Osteoblast (primary cell): ENCODE measurements around the gene NENF. TPM values are rescaled to one million over a fixed set of nuclear protein-coding genes. Genes with fewer than 3 reads are reported as not detected.

ENCODE experiments used
- DNase-seq: peaks from one replicate; pipeline ENCODE4 v3.0.0; 2011; ENCODE audit warnings: low spot score, mixed read lengths; ENCODE audit not compliant: insufficient read length; ENCODE audit errors: missing footprints
- H2AFZ ChIP-seq: 2 replicates; pipeline ENCODE4 v1.6.0; 2011; ENCODE audit warnings: mild to moderate bottlenecking, low read length
- H3K27ac ChIP-seq: 2 replicates; pipeline ENCODE4 v1.5.1; 2011; ENCODE audit warnings: mild to moderate bottlenecking, low read depth, low read length, moderate library complexity
- H3K27me3 ChIP-seq: 2 replicates; pipeline ENCODE4 v1.6.0; 2012; ENCODE audit warnings: mild to moderate bottlenecking, control low read depth, inconsistent platforms, low read length, moderate library complexity; ENCODE audit not compliant: insufficient read depth
- H3K36me3 ChIP-seq: 2 replicates; pipeline ENCODE4 v1.5.1; 2011; ENCODE audit warnings: mild to moderate bottlenecking, low read length, control low read depth, moderate library complexity; ENCODE audit not compliant: insufficient read depth
- H3K4me1 ChIP-seq: 2 replicates; pipeline ENCODE4 v1.5.1; 2011; ENCODE audit warnings: mild to moderate bottlenecking, low read length, control low read depth, moderate library complexity; ENCODE audit not compliant: insufficient read depth
- H3K4me2 ChIP-seq: 2 replicates; pipeline ENCODE4 v1.6.0; 2011; ENCODE audit warnings: mild to moderate bottlenecking, low read length; ENCODE audit not compliant: insufficient read depth
- H3K4me3 ChIP-seq: fragments of 200-600 bp; sonication (generic); 3 replicates; pipeline ENCODE4 v1.5.1; 2012; ENCODE audit warnings: mild to moderate bottlenecking, low read length, inconsistent platforms; ENCODE audit not compliant: insufficient read depth
- H3K79me2 ChIP-seq: 2 replicates; pipeline ENCODE4 v1.6.0; 2012; ENCODE audit warnings: mild to moderate bottlenecking, low read length, control low read depth, inconsistent platforms; ENCODE audit not compliant: insufficient read depth
- H3K9me3 ChIP-seq: 2 replicates; pipeline ENCODE4 v1.5.1; 2011; ENCODE audit warnings: low read depth, low read length, control low read depth
- H4K20me1 ChIP-seq: 2 replicates; pipeline ENCODE4 v1.6.0; 2012; ENCODE audit warnings: mild to moderate bottlenecking, low read length, control low read depth; ENCODE audit not compliant: insufficient read depth
- total RNA-seq: library from RNA; depleted of rRNA; stranded (reverse); fragments of >200 nt; gene quantifications from 2 replicates; pipeline ENCODE4 v1.2.3, GENCODE V29; 2012
- TF ChIP-seq, protein P1 (sequence below): IDR thresholded peaks from 2 replicates; pipeline ENCODE4 v1.5.1; 2011; ENCODE audit warnings: mild to moderate bottlenecking, low read depth, low read length, moderate library complexity; ENCODE audit errors: extremely low read depth

The NENF gene
- total RNA-seq, 1 donor = 33.7 TPM

DNA sequence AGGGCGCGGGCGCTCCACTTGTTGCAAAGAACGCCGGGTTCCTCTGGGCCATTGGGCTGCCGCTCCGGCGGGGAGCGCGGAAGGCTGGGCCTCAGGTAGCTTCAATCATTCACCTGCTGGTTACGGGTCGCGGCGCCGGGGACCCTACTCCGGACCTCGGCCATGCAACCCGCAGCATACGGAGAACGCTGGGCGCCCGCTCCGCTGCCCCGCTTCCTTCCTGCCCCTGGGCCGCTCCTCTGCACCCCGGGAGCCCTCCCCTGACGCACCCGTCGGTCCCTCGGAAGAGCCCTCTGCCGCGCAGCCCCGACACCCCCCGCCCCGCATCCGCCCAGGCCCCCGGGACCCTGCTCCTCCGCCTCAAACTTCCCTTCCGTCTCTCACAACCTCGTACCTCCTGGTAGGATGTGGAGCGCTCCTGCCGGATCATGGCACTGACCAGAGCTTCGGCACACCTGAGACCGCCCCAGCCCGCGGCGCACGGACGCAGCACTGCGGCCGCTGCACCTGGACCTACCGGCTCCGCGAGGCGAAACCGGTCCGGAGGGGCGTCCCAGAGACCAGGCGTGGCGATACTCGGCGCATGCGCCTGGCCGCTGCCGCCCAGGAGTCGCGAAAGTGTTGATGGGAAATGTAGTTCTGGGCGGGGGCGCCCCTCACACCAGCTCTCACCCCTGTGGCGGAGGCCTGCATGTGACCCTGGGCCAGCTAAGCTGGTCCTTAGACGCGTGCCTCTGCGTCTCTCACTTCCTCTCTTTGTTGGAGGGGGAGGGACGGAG is 18.2 kb upstream of the NENF start, which contains the start of gene PACC1:
Gene PACC1, minus strand, starts transcription at position 559 of the 779 bp plus-strand sequence. Its CDS starts 129 bp downstream, at position 430.
- H4K20me1 ChIP-seq = peaks cover 6% of the 10 kb centered on the region
- peak; percentile 98 for DNase-seq
- no peaks in the 10 kb centered on the region for H3K9me3 ChIP-seq
- peak within 1 kb of the TSS; percentile 79 for H3K4me2 ChIP-seq
- H3K27me3 ChIP-seq = no peaks in the 10 kb centered on the region
- peaks cover 2% of the 10 kb centered on the region for H3K79me2 ChIP-seq
- TF ChIP-seq, protein P1, sequence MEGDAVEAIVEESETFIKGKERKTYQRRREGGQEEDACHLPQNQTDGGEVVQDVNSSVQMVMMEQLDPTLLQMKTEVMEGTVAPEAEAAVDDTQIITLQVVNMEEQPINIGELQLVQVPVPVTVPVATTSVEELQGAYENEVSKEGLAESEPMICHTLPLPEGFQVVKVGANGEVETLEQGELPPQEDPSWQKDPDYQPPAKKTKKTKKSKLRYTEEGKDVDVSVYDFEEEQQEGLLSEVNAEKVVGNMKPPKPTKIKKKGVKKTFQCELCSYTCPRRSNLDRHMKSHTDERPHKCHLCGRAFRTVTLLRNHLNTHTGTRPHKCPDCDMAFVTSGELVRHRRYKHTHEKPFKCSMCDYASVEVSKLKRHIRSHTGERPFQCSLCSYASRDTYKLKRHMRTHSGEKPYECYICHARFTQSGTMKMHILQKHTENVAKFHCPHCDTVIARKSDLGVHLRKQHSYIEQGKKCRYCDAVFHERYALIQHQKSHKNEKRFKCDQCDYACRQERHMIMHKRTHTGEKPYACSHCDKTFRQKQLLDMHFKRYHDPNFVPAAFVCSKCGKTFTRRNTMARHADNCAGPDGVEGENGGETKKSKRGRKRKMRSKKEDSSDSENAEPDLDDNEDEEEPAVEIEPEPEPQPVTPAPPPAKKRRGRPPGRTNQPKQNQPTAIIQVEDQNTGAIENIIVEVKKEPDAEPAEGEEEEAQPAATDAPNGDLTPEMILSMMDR = no peak
- peak within 1 kb of the TSS; percentile 96 for H2AFZ ChIP-seq
- H3K4me3 ChIP-seq = peak within 1 kb of the TSS; percentile 98
- H3K36me3 ChIP-seq = no peaks in the 10 kb centered on the region
- H3K4me1 ChIP-seq = peaks cover 2% of the 10 kb centered on the region
- no peak within 1 kb of the TSS for H3K27ac ChIP-seq

DNA sequence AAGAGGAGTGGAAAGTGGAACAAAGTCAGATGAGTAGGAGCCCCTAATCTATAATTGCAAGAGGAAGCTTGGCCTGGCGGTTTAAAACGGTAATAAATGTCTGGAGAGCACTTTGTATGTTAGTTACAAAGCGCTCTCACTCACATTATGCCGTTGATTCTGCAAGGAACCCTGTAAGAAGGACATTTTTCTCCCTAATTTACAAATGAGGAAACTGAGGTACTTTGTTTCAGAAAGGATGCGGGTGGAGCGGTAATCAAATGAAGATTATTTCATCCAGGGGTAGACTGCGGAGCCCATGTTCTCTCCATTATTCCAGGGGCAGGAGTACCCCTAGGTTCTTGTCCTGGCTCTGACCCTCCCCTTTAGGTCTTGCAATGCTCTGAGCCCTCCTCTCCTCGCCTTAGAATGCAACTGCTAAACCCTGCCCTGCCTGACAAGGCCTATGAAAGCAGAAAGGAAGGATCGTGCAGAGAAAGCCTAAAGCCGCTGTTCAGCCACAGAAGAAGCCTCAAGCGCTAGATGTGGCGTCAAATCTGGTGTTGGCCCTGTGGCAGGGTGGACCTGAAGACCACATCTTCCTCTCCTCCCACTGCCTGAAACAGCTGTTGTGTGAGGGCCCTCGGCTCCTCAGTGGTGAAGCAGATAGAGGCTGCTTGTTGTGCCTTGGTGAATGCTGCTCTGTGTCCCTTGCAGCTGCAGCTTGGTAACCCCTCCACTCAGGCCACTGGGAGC is 17.4 kb upstream of the NENF start:
- Histone ChIP-seq H3K4me1 (peaks cover 2% of the 10 kb centered on the region), H4K20me1 (peaks cover 6% of the 10 kb centered on the region), H3K4me2 (peak overlapping the region; percentile 79), H3K36me3 (no peaks in the 10 kb centered on the region), H3K4me3 (peak overlapping the region; percentile 98), H3K9me3 (no peaks in the 10 kb centered on the region), H3K27ac (no peak overlapping the region), H3K79me2 (peaks cover 2% of the 10 kb centered on the region), H2AFZ (peak overlapping the region; percentile 96), H3K27me3 (no peaks in the 10 kb centered on the region)
- TF ChIP-seq, protein P1 = no peak
- no peak for DNase-seq

DNA sequence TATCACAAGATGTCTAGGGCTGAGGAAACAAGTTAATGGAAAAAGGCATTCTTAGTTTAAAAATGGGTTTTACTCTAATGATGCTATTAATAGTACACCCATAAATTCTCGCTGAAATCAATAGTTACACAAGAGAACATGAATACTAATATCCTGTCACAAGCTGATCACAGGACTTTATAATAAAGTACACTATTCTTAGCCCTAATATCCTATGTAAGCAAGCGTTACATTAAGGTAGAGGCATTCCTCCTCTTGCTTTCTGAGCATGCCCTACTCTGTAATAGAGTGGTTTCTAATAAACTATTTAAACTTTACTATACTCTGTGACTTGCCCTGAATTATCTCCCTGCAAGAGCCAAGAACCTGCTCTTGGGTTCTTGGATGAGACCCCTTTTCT is 11.6 kb upstream of the NENF start:
- no peaks in the 10 kb centered on the region for H3K9me3 ChIP-seq
- H3K4me1 ChIP-seq = no peaks in the 10 kb centered on the region
- H3K27me3 ChIP-seq = peaks cover 28% of the 10 kb centered on the region
- no peak overlapping the region for H3K4me3 ChIP-seq
- no peak overlapping the region for H3K4me2 ChIP-seq
- H3K36me3 ChIP-seq = no peaks in the 10 kb centered on the region
- TF ChIP-seq, protein P1 = no peak
- no peaks in the 10 kb centered on the region for H3K79me2 ChIP-seq
- no peaks in the 10 kb centered on the region for H4K20me1 ChIP-seq
- no peak overlapping the region for H3K27ac ChIP-seq
- no peak overlapping the region for H2AFZ ChIP-seq
- no peak for DNase-seq

DNA sequence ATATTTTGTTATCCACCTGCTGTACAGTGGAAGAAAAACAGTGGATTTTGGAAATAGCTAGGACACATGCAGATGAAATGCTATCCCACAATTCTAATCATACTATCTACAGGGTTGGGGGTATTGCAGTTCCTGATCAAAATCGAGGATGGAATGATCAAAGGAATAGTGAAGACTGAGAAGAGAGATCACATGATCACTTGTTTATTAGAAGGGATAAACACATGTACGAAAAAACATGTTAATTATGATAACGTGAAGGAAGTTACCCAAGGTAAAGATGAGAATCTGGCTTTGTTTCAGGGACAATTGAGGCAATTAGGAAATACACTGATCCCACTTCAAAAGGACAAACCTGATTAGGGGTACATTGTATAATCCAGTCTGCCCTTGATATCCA is 8.8 kb upstream of the NENF start:
- peaks cover 33% of the 10 kb centered on the region for H3K27me3 ChIP-seq
- no peak overlapping the region for H3K4me2 ChIP-seq
- no peak overlapping the region for H2AFZ ChIP-seq
- H3K27ac ChIP-seq = no peak overlapping the region
- H3K79me2 ChIP-seq = no peaks in the 10 kb centered on the region
- no peaks in the 10 kb centered on the region for H3K4me1 ChIP-seq
- TF ChIP-seq, protein P1 = no peak
- no peaks in the 10 kb centered on the region for H3K36me3 ChIP-seq
- no peak for DNase-seq
- H3K9me3 ChIP-seq = no peaks in the 10 kb centered on the region
- H4K20me1 ChIP-seq = no peaks in the 10 kb centered on the region
- no peak overlapping the region for H3K4me3 ChIP-seq
